ENCODE measurements around the gene TAS1R1.

Gene TAS1R1

GRCh38 chr1:6574818-6575217 lies 19.7 kb downstream of the TAS1R1 start:
- no peak for DNase-seq

DNA sequence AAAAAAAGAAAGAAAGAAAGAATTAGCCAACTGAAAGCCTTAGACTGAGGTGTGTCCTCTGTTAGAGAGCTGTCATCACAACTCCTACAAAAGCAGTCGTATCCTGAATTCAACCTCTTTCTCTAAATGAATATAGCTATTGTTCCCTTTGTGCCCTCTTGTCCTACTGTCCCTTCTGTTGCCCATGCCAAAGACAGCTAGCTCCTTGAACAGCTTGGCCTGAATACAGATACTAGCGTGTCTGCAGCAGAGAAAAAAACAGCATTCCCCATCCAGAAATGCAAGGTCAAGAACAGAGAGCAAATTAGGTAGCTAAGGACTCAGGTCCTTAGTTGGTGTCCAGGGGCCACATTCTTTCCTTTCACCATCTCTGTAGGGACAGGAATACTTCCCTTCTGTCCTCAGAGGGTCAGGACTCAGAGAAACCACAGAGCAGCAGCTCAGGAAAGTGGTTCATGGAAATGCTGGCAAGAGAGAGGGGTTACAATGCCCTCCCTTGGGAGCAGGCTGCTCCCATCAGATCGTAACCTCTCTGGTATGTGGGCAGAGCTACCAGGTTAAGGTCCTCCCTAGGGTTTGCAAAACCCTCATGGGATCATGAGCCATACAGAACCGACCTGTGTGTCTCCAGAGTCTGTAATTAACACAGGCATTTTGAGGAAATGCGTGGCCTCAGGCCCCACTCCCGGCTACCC lies 22.9 kb downstream of the TAS1R1 start:
- no peak for DNase-seq

DNA sequence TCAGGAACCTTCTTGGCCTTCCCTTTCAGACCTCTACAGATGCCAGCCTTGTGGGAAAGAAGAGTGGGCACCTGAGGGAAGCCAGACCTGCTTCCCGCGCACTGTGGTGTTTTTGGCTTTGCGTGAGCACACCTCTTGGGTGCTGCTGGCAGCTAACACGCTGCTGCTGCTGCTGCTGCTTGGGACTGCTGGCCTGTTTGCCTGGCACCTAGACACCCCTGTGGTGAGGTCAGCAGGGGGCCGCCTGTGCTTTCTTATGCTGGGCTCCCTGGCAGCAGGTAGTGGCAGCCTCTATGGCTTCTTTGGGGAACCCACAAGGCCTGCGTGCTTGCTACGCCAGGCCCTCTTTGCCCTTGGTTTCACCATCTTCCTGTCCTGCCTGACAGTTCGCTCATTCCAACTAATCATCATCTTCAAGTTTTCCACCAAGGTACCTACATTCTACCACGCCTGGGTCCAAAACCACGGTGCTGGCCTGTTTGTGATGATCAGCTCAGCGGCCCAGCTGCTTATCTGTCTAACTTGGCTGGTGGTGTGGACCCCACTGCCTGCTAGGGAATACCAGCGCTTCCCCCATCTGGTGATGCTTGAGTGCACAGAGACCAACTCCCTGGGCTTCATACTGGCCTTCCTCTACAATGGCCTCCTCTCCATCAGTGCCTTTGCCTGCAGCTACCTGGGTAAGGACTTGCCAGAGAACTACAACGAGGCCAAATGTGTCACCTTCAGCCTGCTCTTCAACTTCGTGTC lies 23.7 kb downstream of the TAS1R1 start:
- no peak for DNase-seq

GRCh38 chr1:6579374-6580118 lies 24.4 kb downstream of the TAS1R1 start, which contains the start of gene ZBTB48:
Gene ZBTB48 (plus strand): TSS chr1:6579994. CDS start chr1:6580610, 616 bp downstream.
- DNase-seq, result peak; percentile 95

GRCh38 chr1:6580119-6580592 lies 25.0 kb downstream of the TAS1R1 start:
- no peak for DNase-seq

GRCh38 chr1:6580593-6581409 lies 25.7 kb downstream of the TAS1R1 start:
- no peak for DNase-seq

DNA sequence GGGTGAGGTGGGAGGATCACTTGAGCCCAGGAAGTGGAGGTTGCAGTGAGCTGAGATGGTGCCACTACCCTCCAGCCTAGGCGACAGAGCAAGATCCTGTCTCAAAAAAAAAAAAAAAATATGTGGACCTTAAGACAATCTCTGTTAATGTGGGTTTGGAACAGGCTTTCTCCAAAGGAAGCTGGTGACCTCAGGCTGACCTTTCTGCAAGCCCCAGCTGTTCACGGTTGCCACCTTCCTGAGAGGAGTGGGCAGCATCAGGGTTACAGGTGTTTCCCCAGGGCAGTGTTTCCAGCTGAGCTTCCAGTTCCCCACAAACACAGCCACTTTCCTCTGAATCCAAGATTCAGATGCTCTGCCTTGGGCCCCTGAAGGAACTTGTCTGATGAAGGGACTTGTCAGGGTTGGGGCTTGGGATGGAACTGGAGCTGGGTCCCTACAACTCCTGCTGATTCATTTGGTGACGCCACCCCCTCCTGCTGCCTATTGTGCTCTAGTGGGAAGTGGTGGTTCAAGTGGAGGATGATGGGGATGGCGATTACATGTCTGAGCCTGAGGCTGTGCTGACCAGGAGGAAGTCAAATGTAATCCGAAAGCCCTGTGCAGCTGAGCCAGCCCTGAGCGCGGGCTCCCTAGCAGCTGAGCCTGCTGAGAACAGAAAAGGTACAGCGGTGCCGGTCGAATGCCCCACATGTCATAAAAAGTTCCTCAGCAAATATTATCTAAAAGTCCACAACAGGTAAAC lies 26.6 kb downstream of the TAS1R1 start:
- no peak for DNase-seq

DNA sequence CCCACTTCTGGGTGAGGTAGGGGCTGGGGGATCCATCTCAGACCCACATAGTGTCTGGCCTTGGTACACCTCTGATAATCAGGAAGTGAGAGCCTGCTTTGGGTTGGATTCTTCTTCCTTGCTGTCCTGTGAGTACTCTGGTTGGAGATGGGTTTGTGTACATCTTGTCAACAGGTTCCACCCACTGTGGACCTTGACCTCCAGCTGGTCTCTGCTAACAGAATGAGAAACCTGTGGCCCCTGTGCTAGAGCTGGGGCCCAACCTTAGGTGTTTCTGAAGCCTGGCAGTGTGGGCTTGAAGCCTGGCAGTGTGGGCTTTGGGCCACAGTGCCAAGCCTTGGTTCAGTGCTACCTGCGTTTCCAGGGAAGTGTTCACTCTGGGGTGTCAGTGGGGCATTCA lies 27.3 kb downstream of the TAS1R1 start:
- DNase-seq, result no peak

DNA sequence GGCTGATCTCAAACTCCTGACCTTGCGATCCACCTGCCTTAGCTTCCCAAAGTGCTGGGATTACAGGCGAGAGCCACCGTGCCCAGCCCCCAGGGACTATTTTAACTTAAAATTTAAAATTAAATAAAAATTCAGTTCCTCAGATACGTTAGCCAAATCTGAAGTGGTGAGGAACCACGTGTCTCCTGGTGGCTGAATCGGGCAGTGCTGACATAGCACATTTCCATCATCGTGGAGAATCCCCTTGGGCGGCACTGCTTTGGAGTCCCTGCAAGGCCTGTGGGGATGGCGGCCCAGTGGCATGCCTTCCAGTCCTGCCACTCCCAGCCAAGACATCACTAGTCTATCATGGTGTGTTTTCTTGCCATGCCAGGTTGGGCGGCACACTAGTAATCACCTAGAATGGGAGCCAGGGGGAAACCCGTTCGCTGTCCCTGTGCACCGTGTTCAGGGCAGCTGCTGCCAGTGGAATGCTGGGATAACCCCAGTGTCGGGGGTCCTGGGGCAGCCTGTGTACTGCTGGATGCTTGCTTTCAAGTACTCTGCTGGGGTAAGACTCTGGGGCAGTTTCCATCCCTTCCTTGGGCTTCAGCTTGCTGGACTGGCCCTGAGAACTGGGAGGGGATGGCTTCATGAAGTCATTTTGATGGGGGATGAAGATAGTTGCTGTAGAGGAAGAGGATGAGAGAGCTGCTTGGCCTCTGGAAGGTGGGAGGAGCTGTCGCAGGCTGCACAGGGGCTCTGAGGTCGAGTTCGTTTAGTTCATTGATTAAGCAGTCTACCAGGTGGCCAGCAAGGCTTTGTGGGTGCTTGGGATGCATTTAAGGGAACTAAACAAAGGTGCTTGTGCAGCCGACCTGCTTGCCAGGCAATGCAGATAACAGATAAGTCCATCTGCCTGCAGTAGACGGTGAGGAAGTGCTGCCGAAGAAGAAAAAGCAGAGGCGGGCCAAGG lies 29.3 kb downstream of the TAS1R1 start:
- no peak for DNase-seq

DNA sequence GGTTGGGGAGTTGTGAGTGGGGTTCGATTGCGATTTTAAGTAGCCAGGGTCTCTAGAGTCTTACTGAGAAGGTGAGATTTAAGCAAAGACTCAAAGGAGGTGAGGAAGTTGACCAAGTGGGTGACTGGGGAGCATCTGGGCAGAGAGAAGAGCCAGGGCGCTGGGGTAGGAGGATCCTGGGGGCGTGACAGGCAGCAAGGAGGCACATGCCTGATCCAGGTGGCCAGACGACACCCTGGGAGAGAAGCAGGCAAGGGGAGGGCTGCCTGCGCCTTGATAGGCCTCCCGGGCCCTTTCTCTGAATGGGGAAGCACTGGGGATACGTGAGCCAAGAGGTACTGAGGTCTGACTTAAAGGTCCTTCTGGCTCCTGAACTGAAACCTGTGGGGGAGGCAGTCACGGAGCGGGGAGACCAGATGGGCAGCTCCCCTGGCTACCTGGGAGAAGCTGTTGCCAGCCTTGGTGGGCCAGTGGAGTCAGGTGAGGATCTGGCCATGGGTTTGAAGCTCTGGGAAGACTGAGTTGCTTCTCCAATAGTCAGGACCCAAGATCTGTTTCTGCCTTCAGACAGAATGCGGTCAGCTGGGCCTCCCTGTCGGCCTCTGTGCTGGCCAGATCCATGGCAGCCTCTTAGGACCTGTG lies 30.1 kb downstream of the TAS1R1 start:
- no peak for DNase-seq

DNA sequence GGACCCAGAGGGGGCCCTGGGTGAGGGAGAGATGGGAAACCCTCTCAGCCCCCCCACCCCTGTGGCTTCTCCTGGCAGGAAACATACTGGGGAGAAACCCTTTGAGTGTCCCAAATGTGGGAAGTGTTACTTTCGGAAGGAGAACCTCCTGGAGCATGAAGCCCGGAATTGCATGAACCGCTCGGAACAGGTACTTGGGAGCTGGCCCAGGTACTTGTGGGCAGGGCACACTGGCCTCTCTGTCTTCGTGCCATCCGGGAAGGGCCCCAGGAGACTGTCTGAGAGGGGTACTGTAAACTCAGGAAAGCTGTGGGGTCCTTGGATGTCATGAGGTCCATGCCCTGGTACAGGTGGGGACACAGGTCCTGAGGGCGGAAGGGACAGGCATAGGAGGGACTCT lies 30.7 kb downstream of the TAS1R1 start:
- DNase-seq, result no peak

DNA sequence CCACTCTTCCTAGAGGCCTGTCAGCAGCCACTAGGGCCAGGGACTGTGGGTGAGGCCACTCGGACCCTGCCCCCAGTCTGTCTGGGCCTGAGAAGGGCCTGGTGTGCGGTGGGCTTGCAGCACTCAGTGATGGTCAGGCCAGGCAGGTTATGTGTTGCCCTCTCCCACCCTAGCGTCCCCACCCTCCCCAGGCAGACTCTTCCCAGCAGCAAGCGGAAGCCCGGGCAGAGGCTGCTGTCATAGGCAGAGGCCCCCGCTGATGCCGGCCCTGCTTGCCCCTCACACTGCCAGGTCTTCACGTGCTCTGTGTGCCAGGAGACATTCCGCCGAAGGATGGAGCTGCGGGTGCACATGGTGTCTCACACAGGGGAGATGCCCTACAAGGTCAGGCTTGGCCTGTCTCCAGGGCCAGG lies 31.3 kb downstream of the TAS1R1 start:
- DNase-seq, result no peak

GRCh38 chr1:6587261-6588005 lies 32.3 kb downstream of the TAS1R1 start:
- DNase-seq, result no peak

DNA sequence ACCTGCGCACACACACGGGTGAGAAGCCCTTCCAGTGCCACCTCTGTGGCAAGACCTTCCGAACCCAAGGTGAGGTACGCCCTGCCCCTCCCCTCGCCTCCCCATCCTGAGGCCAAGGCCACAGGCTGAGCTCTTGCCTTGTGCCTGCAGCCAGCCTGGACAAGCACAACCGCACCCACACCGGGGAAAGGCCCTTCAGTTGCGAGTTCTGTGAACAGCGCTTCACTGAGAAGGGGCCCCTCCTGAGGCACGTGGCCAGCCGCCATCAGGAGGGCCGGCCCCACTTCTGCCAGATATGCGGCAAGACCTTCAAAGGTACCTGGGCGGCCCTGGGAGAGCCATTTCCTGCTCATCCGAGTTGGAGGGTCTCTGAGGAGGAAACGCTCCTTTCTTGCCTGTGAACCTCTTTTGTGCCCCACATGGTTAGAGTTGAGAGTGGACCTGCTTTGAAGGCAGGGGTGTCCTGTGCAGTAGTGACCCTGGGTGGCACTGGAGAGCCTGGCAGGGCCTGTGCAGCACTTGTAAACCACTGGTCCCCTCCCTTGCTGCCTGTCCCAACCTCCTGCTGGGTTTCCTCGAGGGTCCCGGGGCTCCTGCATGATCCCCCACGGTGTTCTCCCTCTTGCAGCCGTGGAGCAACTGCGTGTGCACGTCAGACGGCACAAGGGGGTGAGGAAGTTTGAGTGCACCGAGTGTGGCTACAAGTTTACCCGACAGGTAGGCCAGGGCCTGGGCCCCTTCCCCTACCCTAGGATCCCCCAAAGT lies 33.2 kb downstream of the TAS1R1 start:
- no peak for DNase-seq

DNA sequence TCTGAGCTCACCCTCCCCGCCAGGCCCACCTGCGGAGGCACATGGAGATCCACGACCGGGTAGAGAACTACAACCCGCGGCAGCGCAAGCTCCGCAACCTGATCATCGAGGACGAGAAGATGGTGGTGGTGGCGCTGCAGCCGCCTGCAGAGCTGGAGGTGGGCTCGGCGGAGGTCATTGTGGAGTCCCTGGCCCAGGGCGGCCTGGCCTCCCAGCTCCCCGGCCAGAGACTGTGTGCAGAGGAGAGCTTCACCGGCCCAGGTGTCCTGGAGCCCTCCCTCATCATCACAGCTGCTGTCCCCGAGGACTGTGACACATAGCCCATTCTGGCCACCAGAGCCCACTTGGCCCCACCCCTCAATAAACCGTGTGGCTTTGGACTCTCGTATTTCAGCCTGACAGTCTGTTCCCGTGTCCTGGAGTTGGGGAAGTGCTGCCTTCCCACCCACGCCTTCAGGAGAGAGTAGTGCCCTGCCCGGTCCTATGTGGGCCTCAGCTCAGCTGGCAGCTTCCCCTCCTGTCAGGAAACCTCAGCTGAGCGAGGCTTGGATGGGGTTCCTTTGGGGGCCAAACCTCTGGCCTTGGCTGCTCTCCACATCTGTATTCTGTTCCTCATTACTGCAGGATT lies 33.9 kb downstream of the TAS1R1 start:
- DNase-seq, result no peak

DNA sequence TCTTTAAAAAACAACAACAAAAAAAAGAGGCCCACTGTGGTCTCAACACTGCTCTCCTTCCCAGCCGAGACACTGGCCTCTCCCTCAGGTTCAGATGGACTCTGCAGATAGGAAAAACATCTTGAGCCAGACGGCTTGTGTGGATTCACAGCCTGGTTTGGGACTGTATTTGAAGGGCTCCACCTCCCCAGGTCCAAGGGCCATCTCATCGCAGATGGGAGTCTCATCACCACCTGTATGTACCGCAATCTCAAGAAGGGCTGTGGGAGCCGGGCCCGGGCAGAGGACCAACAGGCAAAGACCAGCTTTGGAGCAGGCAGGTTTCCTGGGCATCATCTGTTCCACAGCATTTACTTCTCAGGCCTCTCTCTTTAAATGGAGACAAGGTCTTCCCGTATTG lies 34.9 kb downstream of the TAS1R1 start:
- no peak for DNase-seq

DNA sequence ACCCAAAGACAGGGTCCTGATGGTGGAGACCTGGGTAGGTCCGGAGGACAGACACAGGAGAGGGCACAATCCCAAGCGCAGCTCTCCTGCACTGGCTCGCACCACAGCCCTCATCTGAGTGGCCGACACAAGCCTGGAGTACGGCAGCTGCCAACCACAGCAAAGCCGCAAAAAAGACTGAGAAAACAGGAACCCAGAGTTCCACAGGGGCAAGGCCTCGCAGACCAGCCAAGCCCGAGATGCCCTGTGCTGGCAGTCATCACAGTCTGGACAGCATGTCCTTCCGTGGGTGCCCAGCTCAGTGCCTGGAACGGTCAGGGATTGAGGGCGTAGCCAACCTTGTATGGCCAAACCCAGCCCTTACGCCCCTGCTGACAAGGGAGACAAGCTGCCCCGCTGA lies 36.1 kb downstream of the TAS1R1 start:
- no peak for DNase-seq

DNA sequence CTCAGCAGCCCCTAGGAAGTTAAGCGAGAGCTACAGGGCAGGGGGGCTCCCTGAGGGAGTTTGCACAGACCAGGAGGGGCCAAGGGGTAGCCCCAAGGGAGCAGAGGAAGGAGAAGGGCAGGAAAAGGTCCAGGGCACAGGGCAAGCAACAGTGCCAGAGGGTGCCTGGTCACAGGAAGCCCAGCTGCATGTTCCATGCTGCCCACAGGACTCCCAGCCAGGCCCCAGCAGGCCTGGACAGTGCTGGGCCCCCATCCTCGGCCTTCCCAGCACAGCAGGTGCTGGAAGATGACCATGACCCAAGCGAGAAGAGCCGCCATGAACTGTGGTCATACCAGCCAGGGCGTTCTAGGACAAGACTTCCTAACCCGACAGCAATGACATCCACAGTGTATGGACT lies 36.5 kb downstream of the TAS1R1 start:
- no peak for DNase-seq

All from activated CD4-positive, alpha-beta T cell treated with anti-CD3 and anti-CD28 coated beads for 1 hour (primary cell).